ENCODE results near the gene KCNQ1OT1. TPM values are rescaled to one million over a fixed set of nuclear protein-coding genes. Genes with fewer than 3 reads are reported as not detected.

The KCNQ1OT1 gene
- polyA plus RNA-seq, 1 of the 3 experiments (the other 2 are of a cell fraction): 0.03 TPM

DNA sequence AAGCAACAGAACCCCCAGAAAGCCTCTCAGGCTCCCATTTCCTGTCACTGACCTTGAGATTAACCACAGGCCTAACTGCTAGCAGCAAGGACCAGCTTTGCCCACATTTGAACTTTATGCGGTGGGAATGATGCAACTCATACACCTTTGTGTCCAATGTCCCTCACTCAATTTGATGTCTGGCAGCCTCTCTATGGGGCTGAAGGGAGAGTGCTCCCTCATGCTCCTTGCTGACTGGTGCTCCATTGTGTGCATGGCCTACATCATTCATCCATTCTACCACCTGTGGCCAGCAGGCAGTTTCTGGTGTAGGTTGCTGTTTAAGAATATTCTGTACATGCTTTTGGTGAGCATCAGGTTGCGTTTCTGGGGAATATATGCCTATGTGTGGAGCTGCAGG, 31.9 kb downstream of the KCNQ1OT1 start (continued):
- no peak for TF ChIP-seq FOXJ3 (CRISPR knock-in tag; IDR thresholded peaks at IDR 0.05)
- no peak for TF ChIP-seq GABPA (IDR thresholded peaks at IDR 0.05; ENCODE audit: low read depth)
- no peak for TF ChIP-seq CHD2 (IDR thresholded peaks at IDR 0.05; ENCODE audit: low read length, partially characterized antibody)
- no peak for TF ChIP-seq EZH2phosphoT487 (IDR thresholded peaks at IDR 0.05; ENCODE audit: borderline replicate concordance, low read depth)
- TF ChIP-seq, protein P1, sequence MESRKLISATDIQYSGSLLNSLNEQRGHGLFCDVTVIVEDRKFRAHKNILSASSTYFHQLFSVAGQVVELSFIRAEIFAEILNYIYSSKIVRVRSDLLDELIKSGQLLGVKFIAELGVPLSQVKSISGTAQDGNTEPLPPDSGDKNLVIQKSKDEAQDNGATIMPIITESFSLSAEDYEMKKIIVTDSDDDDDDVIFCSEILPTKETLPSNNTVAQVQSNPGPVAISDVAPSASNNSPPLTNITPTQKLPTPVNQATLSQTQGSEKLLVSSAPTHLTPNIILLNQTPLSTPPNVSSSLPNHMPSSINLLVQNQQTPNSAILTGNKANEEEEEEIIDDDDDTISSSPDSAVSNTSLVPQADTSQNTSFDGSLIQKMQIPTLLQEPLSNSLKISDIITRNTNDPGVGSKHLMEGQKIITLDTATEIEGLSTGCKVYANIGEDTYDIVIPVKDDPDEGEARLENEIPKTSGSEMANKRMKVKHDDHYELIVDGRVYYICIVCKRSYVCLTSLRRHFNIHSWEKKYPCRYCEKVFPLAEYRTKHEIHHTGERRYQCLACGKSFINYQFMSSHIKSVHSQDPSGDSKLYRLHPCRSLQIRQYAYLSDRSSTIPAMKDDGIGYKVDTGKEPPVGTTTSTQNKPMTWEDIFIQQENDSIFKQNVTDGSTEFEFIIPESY (IDR thresholded peaks at IDR 0.05; ENCODE audit: borderline replicate concordance, low read depth): no peak
- TF ChIP-seq, protein P2, sequence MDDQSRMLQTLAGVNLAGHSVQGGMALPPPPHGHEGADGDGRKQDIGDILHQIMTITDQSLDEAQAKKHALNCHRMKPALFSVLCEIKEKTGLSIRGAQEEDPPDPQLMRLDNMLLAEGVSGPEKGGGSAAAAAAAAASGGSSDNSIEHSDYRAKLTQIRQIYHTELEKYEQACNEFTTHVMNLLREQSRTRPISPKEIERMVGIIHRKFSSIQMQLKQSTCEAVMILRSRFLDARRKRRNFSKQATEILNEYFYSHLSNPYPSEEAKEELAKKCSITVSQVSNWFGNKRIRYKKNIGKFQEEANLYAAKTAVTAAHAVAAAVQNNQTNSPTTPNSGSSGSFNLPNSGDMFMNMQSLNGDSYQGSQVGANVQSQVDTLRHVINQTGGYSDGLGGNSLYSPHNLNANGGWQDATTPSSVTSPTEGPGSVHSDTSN (IDR thresholded peaks at IDR 0.05): no peak
- no peak for TF ChIP-seq JUND (IDR thresholded peaks at IDR 0.05)
- TF ChIP-seq TCF12 (IDR thresholded peaks at IDR 0.05): no peak

DNA sequence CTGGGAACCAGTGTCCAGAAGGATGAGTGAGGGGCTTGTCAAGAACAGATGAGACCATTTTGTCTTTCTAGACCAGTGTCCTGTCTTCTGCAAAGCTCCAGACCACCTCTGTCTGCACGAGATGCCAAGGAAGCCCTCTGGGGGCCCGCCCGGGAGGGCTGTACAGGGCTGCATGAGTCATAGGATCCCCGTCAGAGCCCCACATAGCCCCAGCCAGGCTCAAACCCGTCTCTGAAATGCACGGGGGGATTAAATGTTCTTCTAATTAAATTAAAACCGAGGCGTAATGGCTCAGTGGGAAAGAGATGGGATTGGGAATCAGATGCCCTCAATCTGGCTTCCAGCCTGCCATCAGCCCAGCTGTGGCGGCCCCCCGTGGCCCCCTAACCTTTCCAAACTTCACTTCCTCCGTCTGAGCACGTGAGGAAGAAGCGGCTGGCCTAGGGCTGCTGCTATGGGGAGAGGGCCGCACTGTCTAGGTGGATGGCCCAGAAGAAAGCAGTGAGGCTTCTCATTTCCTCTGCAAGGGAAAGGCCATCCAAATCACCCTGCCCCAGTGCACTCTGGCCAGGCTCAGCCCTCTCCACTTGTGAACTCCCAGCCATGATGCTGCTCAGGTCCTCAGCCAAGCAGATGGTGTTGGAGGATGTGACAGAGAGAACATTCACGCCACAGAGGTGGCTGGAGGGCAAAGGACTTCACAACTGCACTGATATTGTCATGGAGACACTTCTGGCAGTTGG, 32.8 kb downstream of the KCNQ1OT1 start:
- 83% methylated on average over 8 of the region's 15 CpGs for WGBS (ENCODE audit: low lambda C conversion rate)
- ChIA-PET CTCF (interaction anchor here (1.2 kb wide), 1 partner anchor 135 kb away, joined by 7 read pairs; no protein-coding TSS in a partner anchor), POLR2A (no interaction called here)
- H3K27ac ChIP-seq (ENCODE audit: low read depth in 2 of 2, low read length in 1 of 2): no peak overlapping the region
- no peak overlapping the region for H3K9ac ChIP-seq
- no peaks in the 10 kb centered on the region for H3K36me3 ChIP-seq (replicated peaks in 1 of 2; ENCODE audit: control insufficient read depth in 1 of 2, insufficient read depth in 2 of 2, low read length in 1 of 2)
- no peaks in the 10 kb centered on the region for H3F3A ChIP-seq (replicated peaks; ENCODE audit: insufficient read depth)
- no peak for TF ChIP-seq EP300 (IDR thresholded peaks at IDR 0.05; ENCODE audit: borderline replicate concordance in 1 of 2, low read depth in 1 of 2, low read length in 1 of 2)
- H4K20me1 ChIP-seq (ENCODE audit: insufficient read depth): no peaks in the 10 kb centered on the region
- H3K4me2 ChIP-seq: no peak overlapping the region
- H3K4me1 ChIP-seq (ENCODE audit: control insufficient read depth in 1 of 2, insufficient read depth in 2 of 2, low read depth in 1 of 2, low read length in 1 of 2): peaks cover 0 to 30% of the 10 kb centered on the region in 2 experiments; a peak in 1 of 4 replicates
- no peak for DNase-seq
- H3K9me3 ChIP-seq: no peaks in the 10 kb centered on the region
- H3K4me3 ChIP-seq (ENCODE audit: low read depth in 2 of 2, low read length in 1 of 2): no peak overlapping the region
- no peaks in the 10 kb centered on the region for H3K79me2 ChIP-seq (ENCODE audit: insufficient read depth)
- no peaks in the 10 kb centered on the region for H3K9me2 ChIP-seq
- no peaks in the 10 kb centered on the region for H3K27me3 ChIP-seq (ENCODE audit: insufficient read depth)
- no peak overlapping the region for H2AFZ ChIP-seq (ENCODE audit: low read depth)

DNA sequence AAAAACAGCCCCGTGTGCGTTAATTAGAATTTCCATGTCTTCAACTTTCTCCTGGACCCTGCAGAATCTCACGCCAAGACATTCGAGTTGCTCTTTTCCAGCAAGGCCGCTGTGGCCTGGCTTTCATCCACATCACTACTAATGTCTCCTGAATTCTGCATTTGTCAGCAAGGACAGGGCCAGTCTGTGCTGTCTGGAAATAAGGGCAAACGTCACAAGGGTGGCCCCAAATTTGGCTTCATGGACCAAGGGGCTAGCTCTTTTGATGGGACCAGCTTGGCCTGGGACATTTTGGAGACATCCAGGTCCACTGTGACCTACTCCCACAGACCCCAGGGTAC, 33.4 kb downstream of the KCNQ1OT1 start:
- no peaks in the 10 kb centered on the region for H3K9me2 ChIP-seq
- TF ChIP-seq RFX5 (IDR thresholded peaks at IDR 0.05; ENCODE audit: low read length) (no peak), RCOR1 (IDR thresholded peaks at IDR 0.05; ENCODE audit: low read length) (no peak), JUND (IDR thresholded peaks at IDR 0.05) (no peak), ELF1 (IDR thresholded peaks at IDR 0.05) (no peak), MXI1 (IDR thresholded peaks at IDR 0.05; ENCODE audit: low read depth, low read length) (no peak), YY1 (IDR thresholded peaks at IDR 0.05; ENCODE audit: low read depth) (no peak), GABPA (IDR thresholded peaks at IDR 0.05; ENCODE audit: low read depth) (no peak), EP300 (IDR thresholded peaks at IDR 0.05; ENCODE audit: borderline replicate concordance in 1 of 2, low read depth in 1 of 2, low read length in 1 of 2) (no peak), TAF1 (IDR thresholded peaks at IDR 0.05; ENCODE audit: borderline replicate concordance, low read depth, low read length) (no peak)
- TF ChIP-seq, protein P1 (IDR thresholded peaks at IDR 0.05; ENCODE audit: borderline replicate concordance, low read depth): no peak
- TF ChIP-seq, protein P3, sequence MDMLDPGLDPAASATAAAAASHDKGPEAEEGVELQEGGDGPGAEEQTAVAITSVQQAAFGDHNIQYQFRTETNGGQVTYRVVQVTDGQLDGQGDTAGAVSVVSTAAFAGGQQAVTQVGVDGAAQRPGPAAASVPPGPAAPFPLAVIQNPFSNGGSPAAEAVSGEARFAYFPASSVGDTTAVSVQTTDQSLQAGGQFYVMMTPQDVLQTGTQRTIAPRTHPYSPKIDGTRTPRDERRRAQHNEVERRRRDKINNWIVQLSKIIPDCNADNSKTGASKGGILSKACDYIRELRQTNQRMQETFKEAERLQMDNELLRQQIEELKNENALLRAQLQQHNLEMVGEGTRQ (IDR thresholded peaks at IDR 0.05; ENCODE audit: borderline replicate concordance, low read depth, low read length): no peak
- TF ChIP-seq, protein P4, sequence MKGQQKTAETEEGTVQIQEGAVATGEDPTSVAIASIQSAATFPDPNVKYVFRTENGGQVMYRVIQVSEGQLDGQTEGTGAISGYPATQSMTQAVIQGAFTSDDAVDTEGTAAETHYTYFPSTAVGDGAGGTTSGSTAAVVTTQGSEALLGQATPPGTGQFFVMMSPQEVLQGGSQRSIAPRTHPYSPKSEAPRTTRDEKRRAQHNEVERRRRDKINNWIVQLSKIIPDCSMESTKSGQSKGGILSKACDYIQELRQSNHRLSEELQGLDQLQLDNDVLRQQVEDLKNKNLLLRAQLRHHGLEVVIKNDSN (IDR thresholded peaks at IDR 0.05; ENCODE audit: borderline replicate concordance, low read depth): no peak

More for the DNA sequence above, 33.4 kb downstream of the KCNQ1OT1 start:
- H3K79me2 ChIP-seq (ENCODE audit: insufficient read depth): no peaks in the 10 kb centered on the region
- WGBS (ENCODE audit: low lambda C conversion rate): 76% methylated on average over 6 of the region's 6 CpGs
- no peaks in the 10 kb centered on the region for H4K20me1 ChIP-seq (ENCODE audit: insufficient read depth)
- no peak overlapping the region for H3K4me2 ChIP-seq
- H2AFZ ChIP-seq (ENCODE audit: low read depth): no peak overlapping the region
- H3K9ac ChIP-seq: no peak overlapping the region
- H3K27ac ChIP-seq (ENCODE audit: low read depth in 2 of 2, low read length in 1 of 2): no peak overlapping the region
- H3K9me3 ChIP-seq: no peaks in the 10 kb centered on the region
- H3K4me1 ChIP-seq (ENCODE audit: control insufficient read depth in 1 of 2, insufficient read depth in 2 of 2, low read depth in 1 of 2, low read length in 1 of 2): peaks cover 0 to 30% of the 10 kb centered on the region in 2 experiments; a peak in 1 of 4 replicates
- H3K27me3 ChIP-seq (ENCODE audit: insufficient read depth): no peaks in the 10 kb centered on the region
- POLR2A ChIA-PET: no interaction called here
- H3K36me3 ChIP-seq (replicated peaks in 1 of 2; ENCODE audit: control insufficient read depth in 1 of 2, insufficient read depth in 2 of 2, low read length in 1 of 2): no peaks in the 10 kb centered on the region
- H3F3A ChIP-seq (replicated peaks; ENCODE audit: insufficient read depth): no peaks in the 10 kb centered on the region
- CTCF ChIA-PET: interaction anchor here (1.2 kb wide), 1 partner anchor 135 kb away, joined by 7 read pairs; no protein-coding TSS in a partner anchor
- H3K4me3 ChIP-seq (ENCODE audit: low read depth in 2 of 2, low read length in 1 of 2): no peak overlapping the region
- DNase-seq: no peak

Data from SK-N-SH (cell line).